ENCODE data around the gene FREM2. TPM values are rescaled to one million over a fixed set of nuclear protein-coding genes. Genes with fewer than 3 reads are reported as not detected.

Gene FREM2
- total RNA-seq, 6 donors from 2014 or later, result 7.8 to 26.6 (median 17.3) TPM

Small RNA genes lying within 50 kb of the gene (small RNA-seq; reads per million reads assigned to genes)
- gene PLA2G12AP2 (0 reads per million in 4 donors), gene RNU6-56P (0 to 0.06 (median 0) reads per million in 4 donors)

All from upper lobe of left lung (tissue), 6 donors.